ENCODE measurements around the gene DENND5A. TPM values are rescaled to one million over a fixed set of nuclear protein-coding genes. Genes with fewer than 3 reads are reported as not detected.
A peak's percentile ranks its signal among the peaks of the same experiment; 100 is the strongest.

DENND5A gene
- total and polyA plus RNA-seq, 10 of the 15 experiments (the other 5 are each of a cell fraction or from before 2014, with no cell fraction given) = 15.6 to 157 (median 85.1) TPM

GRCh38 chr11:9210224-9210921 lies 54.8 kb downstream of the DENND5A start:
- H2AFZ ChIP-seq (ENCODE audit: control insufficient read depth, low read depth, low read length) = no peak overlapping the region
- no peaks in the 10 kb centered on the region for H3K27me3 ChIP-seq (replicated peaks in 1 of 2; ENCODE audit: control insufficient read depth in 2 of 2, insufficient read depth in 2 of 2, low read length in 1 of 2)
- no peaks in the 10 kb centered on the region; a peak in 1 of 4 replicates for H3K36me3 ChIP-seq (ENCODE audit: control insufficient read depth in 2 of 2, insufficient read depth in 2 of 2, low read length in 1 of 2)
- TSS peak; percentile 52 for BruUV-seq (replicated peaks)
- DNase-seq (ENCODE audit: low read depth, low spot score) (no peak), FAIRE-seq (no peak), ATAC-seq (no peak)
- in situ Hi-C loops (cut with MboI) = no loop called here
- H3K79me2 ChIP-seq (ENCODE audit: control insufficient read depth, insufficient read depth, low read length) = peaks cover 36% of the 10 kb centered on the region
- no peaks in the 10 kb centered on the region for H3K9me3 ChIP-seq (replicated peaks; ENCODE audit: control insufficient read depth, insufficient read depth, low read length)
- H3K27ac ChIP-seq (ENCODE audit: control insufficient read depth, insufficient read depth) = peak overlapping the region; percentile 82
- H4K20me1 ChIP-seq (ENCODE audit: control insufficient read depth, insufficient read depth) = no peaks in the 10 kb centered on the region
- SMC1A ChIA-PET (ENCODE audit: uncharacterized antibody, unreplicated experiment) = interaction anchor here (0.7 to 3.5 kb wide), 15 partner anchors 12 to 148 kb away, joined by 3 to 19 read pairs (median 4); partner anchors contain the start of genes DENND5A and TMEM41B
- peaks cover 49% of the 10 kb centered on the region for H3K4me1 ChIP-seq (ENCODE audit: control insufficient read depth, insufficient read depth, low read length)
- intact Hi-C loops (cut with micrococcal nuclease; ENCODE audit: unreplicated experiment) = loop anchor here (2.0 kb wide), 2 partner anchors 40 to 250 kb away; partner anchors contain the start of gene ZNF143
- H3K4me3 ChIP-seq = no peak overlapping the region
- H3K9ac ChIP-seq (ENCODE audit: control insufficient read depth, insufficient read depth, low read length) = peak overlapping the region; percentile 32; the same call in 1 of the 2 replicates
- CTCF ChIA-PET = interaction anchor here (0.8 to 2.4 kb wide), 6 partner anchors 10 to 70 kb away, joined by 3 to 8 read pairs (median 4); no protein-coding TSS in a partner anchor
- TF ChIP-seq RAD21 (IDR thresholded peaks at IDR 0.05; ENCODE audit: insufficient read depth, low read depth, low read length) (no peak), EZH2 (IDR thresholded peaks at IDR 0.05; ENCODE audit: borderline replicate concordance, control insufficient read depth, low read depth, low read length) (no peak), BMI1 (IDR thresholded peaks at IDR 0.05; ENCODE audit: borderline replicate concordance) (no peak), ZNF592 (IDR thresholded peaks at IDR 0.05) (no peak), TBL1XR1 (IDR thresholded peaks at IDR 0.05; ENCODE audit: low read depth, low read length) (no peak), RFX5 (IDR thresholded peaks at IDR 0.05; ENCODE audit: low read depth, low read length) (no peak), ZZZ3 (IDR thresholded peaks at IDR 0.05; ENCODE audit: control insufficient read depth, insufficient read length, low read depth) (no peak)
- H3K4me2 ChIP-seq (ENCODE audit: control insufficient read depth, insufficient read depth) = peak overlapping the region; percentile 76
- POLR2A ChIA-PET = interaction anchor here (0.7 to 1.5 kb wide), 4 partner anchors 16 to 103 kb away, joined by 3 to 5 read pairs (median 4); no protein-coding TSS in a partner anchor
- 29% methylated on average over 5 of the region's 5 CpGs for WGBS (ENCODE audit: insufficient coverage, insufficient replicate concordance, low lambda C conversion rate, missing lambda C conversion rate)
- RAD21 ChIA-PET (ENCODE audit: unreplicated experiment) = interaction anchor here (0.8 to 5.1 kb wide), 10 partner anchors 16 to 1008 kb away, joined by 3 to 20 read pairs (median 4); no protein-coding TSS in a partner anchor
